ENCODE results near the gene MAP3K7CL.

GRCh38 chr21:29193901-29194300, 63.5 kb downstream of the MAP3K7CL start:
- TF ChIP-seq, protein P1, sequence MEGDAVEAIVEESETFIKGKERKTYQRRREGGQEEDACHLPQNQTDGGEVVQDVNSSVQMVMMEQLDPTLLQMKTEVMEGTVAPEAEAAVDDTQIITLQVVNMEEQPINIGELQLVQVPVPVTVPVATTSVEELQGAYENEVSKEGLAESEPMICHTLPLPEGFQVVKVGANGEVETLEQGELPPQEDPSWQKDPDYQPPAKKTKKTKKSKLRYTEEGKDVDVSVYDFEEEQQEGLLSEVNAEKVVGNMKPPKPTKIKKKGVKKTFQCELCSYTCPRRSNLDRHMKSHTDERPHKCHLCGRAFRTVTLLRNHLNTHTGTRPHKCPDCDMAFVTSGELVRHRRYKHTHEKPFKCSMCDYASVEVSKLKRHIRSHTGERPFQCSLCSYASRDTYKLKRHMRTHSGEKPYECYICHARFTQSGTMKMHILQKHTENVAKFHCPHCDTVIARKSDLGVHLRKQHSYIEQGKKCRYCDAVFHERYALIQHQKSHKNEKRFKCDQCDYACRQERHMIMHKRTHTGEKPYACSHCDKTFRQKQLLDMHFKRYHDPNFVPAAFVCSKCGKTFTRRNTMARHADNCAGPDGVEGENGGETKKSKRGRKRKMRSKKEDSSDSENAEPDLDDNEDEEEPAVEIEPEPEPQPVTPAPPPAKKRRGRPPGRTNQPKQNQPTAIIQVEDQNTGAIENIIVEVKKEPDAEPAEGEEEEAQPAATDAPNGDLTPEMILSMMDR (IDR thresholded peaks at IDR 0.05), result no peak
- TF ChIP-seq POLR2A (IDR thresholded peaks at IDR 0.05) (no peak), EP300 (IDR thresholded peaks at IDR 0.05) (no peak), POLR2AphosphoS5 (IDR thresholded peaks at IDR 0.05) (no peak)

All from upper lobe of left lung (tissue), 4 donors.